Kidney (tissue), 14 donors: Measurements from ENCODE around the gene PPP1R14B. TPM values are rescaled to one million over a fixed set of nuclear protein-coding genes. Genes with fewer than 3 reads are reported as not detected.

Experiments used
- DNase-seq, 5 donors: peaks; one replicate each; pipeline ENCODE4 v3.0.0-alpha.2; 2013 to 2020
- FAIRE-seq: peaks from 2 replicates; lab custom pipeline; 2012; peaks lifted over from hg19 to GRCh38; lab: Jason Lieb, UNC
- H3K27ac ChIP-seq, 2 donors: one replicate each; pipeline ENCODE4 v1.7.0; 2013; ENCODE audit warnings: low read depth in 2 of 2, low read length in 2 of 2, inconsistent platforms in 1 of 2
- H3K27me3 ChIP-seq: one replicate; pipeline ENCODE4 v1.7.1; 2013; ENCODE audit warnings: low read length, inconsistent platforms; ENCODE audit not compliant: control insufficient read depth, insufficient read depth
- H3K36me3 ChIP-seq, 3 donors: one replicate each; pipeline versions ENCODE4 v1.7.0 to v1.7.1; 2013; ENCODE audit warnings: low read length in 3 of 3, control low read depth in 1 of 3, inconsistent platforms in 1 of 3; ENCODE audit not compliant: insufficient read depth in 3 of 3, control insufficient read depth in 2 of 3
- H3K4me1 ChIP-seq, 3 donors: one replicate each; pipeline versions ENCODE4 v1.7.0 to v1.7.1; 2013; ENCODE audit warnings: low read length in 3 of 3, inconsistent platforms in 1 of 3, low read depth in 1 of 3; ENCODE audit not compliant: control insufficient read depth in 2 of 3, insufficient read depth in 2 of 3
- H3K4me3 ChIP-seq, 3 donors: one replicate each; pipeline versions ENCODE4 v1.7.0 to v1.8.1; 2013; ENCODE audit warnings: low read length in 3 of 3, control low read depth in 1 of 3, inconsistent platforms in 1 of 3
- H3K9ac ChIP-seq, 3 donors: one replicate each; pipeline versions ENCODE4 v1.7.0 to v1.7.1; 2013; ENCODE audit warnings: low read length in 3 of 3, control low read depth in 1 of 3, inconsistent platforms in 1 of 3
- H3K9me3 ChIP-seq, 3 donors: one replicate each; pipeline versions ENCODE4 v1.7.0 to v1.7.1; 2013; ENCODE audit warnings: low read length in 3 of 3, control low read depth in 1 of 3, inconsistent platforms in 1 of 3; ENCODE audit not compliant: control insufficient read depth in 2 of 3, insufficient read depth in 1 of 3
- CTCF ChIP-seq: IDR thresholded peaks from 3 replicates; pipeline ENCODE4 v1.5.1; 2012; ENCODE audit warnings: mild to moderate bottlenecking, moderate library complexity, borderline replicate concordance; ENCODE audit not compliant: insufficient read depth; ENCODE audit errors: extremely low read depth
- intact Hi-C: fragments of 100-400 bp; cut with DNase I; formaldehyde crosslinking; loops from one replicate; pipeline ENCODE4 v1.11.1; 2022
- polyA plus RNA-seq: library from polyadenylated mRNA; stranded (reverse); fragments of 350-450 nt; fragmentation: Illumina TruSeq; extraction: RNeasy Lipid Tissue Mini Kit (QIAGEN cat#74804); gene quantifications from one replicate; pipeline ENCODE4 v1.2.3, GENCODE V29; 2014; ENCODE audit warnings: low read depth, low replicate concordance; ENCODE audit not compliant: insufficient read depth
- total RNA-seq: library from RNA; stranded (reverse); fragmentation: NEBNext Ultra II Directional; extraction: Animal tissue kit (Norgen Biotek cat#: 25700); gene quantifications from one replicate; pipeline ENCODE4 v1.2.1, GENCODE V29; 2021
- donor health status: control.
- donor health status: control.
- donor health status: control.
- donor health status: control.
- donor health status: control.
- donor health status: DM: yes; HTN: yes; CAD: no.
- donor health status: Normal renal cell carcinoma (clear cell type).

PPP1R14B gene
- total and polyA plus RNA-seq, 2 donors from 2014 or later: 86.5 to 145 TPM

DNA sequence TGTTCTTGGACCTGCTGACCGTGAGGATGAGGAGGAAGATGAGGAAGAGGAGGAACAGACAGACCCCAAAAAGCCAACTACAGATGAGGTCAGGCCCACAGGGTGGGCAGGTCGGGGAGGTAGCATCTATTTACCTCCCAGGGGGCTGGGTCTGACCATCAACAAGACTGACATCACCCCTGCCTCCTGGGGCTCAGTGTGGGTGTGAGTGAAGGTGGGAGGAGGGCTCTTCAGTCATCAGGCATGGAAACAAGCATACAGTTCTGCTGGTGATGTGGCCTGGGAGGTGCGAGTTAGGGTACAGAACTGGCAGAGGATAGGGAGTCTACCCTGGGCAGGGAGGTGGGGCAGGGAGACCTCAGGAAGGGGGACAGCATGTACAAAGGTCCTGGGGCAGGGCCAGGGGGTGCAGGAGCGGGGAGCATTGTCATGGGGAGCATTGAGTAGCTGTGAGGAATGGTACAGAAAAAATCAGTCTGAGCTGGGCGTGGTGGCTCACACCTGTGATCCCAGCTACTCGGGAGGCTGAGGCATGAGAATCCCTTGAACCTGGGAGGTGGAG lies 13.5 kb upstream of the PPP1R14B start:
- Histone ChIP-seq H3K9ac (no peak overlapping the region), H3K36me3 (peaks cover 0 to 8% (median 6%) of the 10 kb centered on the region in 3 donors), H3K9me3 (no peaks in the 10 kb centered on the region), H3K27me3 (no peaks in the 10 kb centered on the region), H3K4me1 (no peaks in the 10 kb centered on the region), H3K27ac (no peak overlapping the region), H3K4me3 (no peak overlapping the region)
- no peak for FAIRE-seq
- TF ChIP-seq CTCF: no peak
- DNase-seq: peak in 1 of 5 donors; percentile 34
- intact Hi-C loops: no loop called here

DNA sequence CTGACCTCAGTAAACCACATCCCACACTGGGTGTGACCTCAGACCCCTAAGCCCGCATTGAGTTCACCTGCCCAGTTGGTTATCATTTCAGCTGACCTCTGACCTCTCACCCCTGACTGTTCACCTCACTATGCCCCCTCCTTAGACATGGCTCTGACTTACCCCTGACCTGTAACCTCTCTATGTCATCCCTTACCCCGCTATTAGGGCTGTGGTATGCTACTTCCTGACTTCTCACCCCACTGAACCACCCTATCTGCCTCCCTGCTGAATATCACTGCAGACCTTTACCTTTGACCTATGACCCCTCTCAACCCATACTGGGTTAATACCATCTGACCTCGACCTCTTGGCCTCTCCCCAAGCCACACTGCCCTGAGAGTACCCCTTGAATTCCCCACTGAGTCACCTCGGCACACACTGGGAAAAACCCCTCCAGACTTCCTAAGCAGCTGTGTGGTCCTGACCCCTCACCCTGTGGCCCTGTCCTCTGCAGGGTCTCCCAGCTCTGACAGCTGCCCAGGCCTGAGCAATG lies 12.9 kb upstream of the PPP1R14B start:
- TF ChIP-seq CTCF: no peak
- Histone ChIP-seq H3K4me3 (no peak overlapping the region), H3K27me3 (no peaks in the 10 kb centered on the region), H3K36me3 (peaks cover 0 to 8% (median 6%) of the 10 kb centered on the region in 3 donors), H3K27ac (no peak overlapping the region), H3K4me1 (no peaks in the 10 kb centered on the region), H3K9ac (no peak overlapping the region), H3K9me3 (no peaks in the 10 kb centered on the region)
- intact Hi-C loops: no loop called here
- peak in 1 of 5 donors; percentile 17 for DNase-seq
- no peak for FAIRE-seq

DNA sequence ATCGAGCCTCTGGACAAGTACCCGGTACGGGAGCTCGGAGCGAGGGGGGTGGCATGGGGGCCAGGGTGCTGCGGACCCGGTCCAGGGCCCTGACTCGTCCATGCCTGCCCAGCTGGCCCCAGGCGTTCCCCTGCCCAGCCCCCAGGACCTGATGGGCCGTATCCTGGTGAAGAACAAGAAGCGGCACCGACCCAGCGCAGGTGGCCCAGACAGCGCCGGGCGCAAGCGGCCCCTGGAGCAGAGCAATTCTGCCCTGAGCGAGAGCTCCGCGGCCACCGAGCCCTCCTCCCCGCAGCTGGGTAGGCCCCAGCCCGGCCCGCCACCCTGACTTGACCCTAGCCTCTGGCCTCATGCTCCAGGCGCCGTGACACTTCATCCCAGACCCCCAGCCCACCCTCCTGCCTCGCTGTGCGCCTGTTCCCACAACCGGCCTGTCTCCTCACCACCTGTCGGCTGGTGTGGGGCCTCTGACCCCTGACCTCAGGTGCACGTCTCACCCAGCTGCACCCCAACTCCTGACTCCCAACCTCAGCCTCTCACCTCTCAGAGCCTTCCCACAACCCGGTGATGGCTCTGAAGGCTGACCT lies 12.3 kb upstream of the PPP1R14B start:
- FAIRE-seq (no peak), DNase-seq (peak in 1 of 5 donors; percentile 63)
- Histone ChIP-seq H3K27me3 (no peaks in the 10 kb centered on the region), H3K36me3 (peaks cover 0 to 6% (median 6%) of the 10 kb centered on the region in 3 donors), H3K9me3 (no peaks in the 10 kb centered on the region), H3K27ac (no peak overlapping the region), H3K9ac (no peak overlapping the region), H3K4me1 (peaks cover 0 to 2% (median 0%) of the 10 kb centered on the region in 3 donors), H3K4me3 (no peak overlapping the region)
- TF ChIP-seq CTCF: no peak
- intact Hi-C loops: no loop called here
